Duodenal mucosa (tissue), 2 donors: Measurements from ENCODE around the gene BPIFB2.

Source experiments
- H3K27ac ChIP-seq: one replicate; pipeline ENCODE4 v1.7.0; 2013; ENCODE audit warnings: low read depth, low read length
- H3K27me3 ChIP-seq, 2 donors: one replicate each; pipeline ENCODE4 v1.7.0; 2013; ENCODE audit warnings: low read length in 2 of 2, control low read depth in 1 of 2; ENCODE audit not compliant: insufficient read depth in 2 of 2, control insufficient read depth in 1 of 2
- H3K36me3 ChIP-seq, 2 donors: one replicate each; pipeline ENCODE4 v1.7.0; 2013; ENCODE audit warnings: low read length in 2 of 2, control low read depth in 1 of 2; ENCODE audit not compliant: insufficient read depth in 2 of 2, control insufficient read depth in 1 of 2
- H3K4me1 ChIP-seq, 2 donors: one replicate each; pipeline ENCODE4 v1.7.0; 2013; ENCODE audit warnings: low read length in 2 of 2, control low read depth in 1 of 2; ENCODE audit not compliant: insufficient read depth in 2 of 2, control insufficient read depth in 1 of 2
- H3K4me3 ChIP-seq, 2 donors: one replicate each; pipeline ENCODE4 v1.7.0; 2013; ENCODE audit warnings: low read length in 2 of 2, low read depth in 1 of 2
- H3K9ac ChIP-seq, 2 donors: one replicate each; pipeline ENCODE4 v1.7.0; 2013; ENCODE audit warnings: low read length in 2 of 2, low read depth in 1 of 2
- H3K9me3 ChIP-seq, 2 donors: one replicate each; pipeline ENCODE4 v1.7.0; 2013; ENCODE audit warnings: low read length in 2 of 2, control low read depth in 1 of 2; ENCODE audit not compliant: control insufficient read depth in 1 of 2

BPIFB2 gene

GRCh38 chr20:33071198-33071597 is 63.7 kb downstream of the BPIFB2 start:
- Histone ChIP-seq H3K4me1 (no peaks in the 10 kb centered on the region), H3K4me3 (no peak overlapping the region), H3K27me3 (peaks cover 0 to 4% of the 10 kb centered on the region in 2 donors), H3K27ac (no peak overlapping the region), H3K36me3 (no peaks in the 10 kb centered on the region), H3K9me3 (no peaks in the 10 kb centered on the region), H3K9ac (no peak overlapping the region)

GRCh38 chr20:33072362-33072761 is 64.9 kb downstream of the BPIFB2 start:
- H3K4me3 ChIP-seq: no peak overlapping the region
- H3K27ac ChIP-seq: no peak overlapping the region
- H3K4me1 ChIP-seq: no peaks in the 10 kb centered on the region
- H3K36me3 ChIP-seq: no peaks in the 10 kb centered on the region
- H3K9ac ChIP-seq: no peak overlapping the region
- H3K9me3 ChIP-seq: no peaks in the 10 kb centered on the region
- peaks cover 0 to 4% of the 10 kb centered on the region in 2 donors for H3K27me3 ChIP-seq

- H3K9ac ChIP-seq: no peak overlapping the region
- no peak overlapping the region for H3K27ac ChIP-seq
- no peaks in the 10 kb centered on the region for H3K36me3 ChIP-seq
- H3K27me3 ChIP-seq: peaks cover 0 to 4% of the 10 kb centered on the region in 2 donors
- no peak overlapping the region for H3K4me3 ChIP-seq
- H3K4me1 ChIP-seq: no peaks in the 10 kb centered on the region
- H3K9me3 ChIP-seq: no peaks in the 10 kb centered on the region
Observed at GRCh38 chr20:33072813-33073212, 65.3 kb downstream of the BPIFB2 start.
